ENCODE measurements around the gene PHACTR1. TPM values are rescaled to one million over a fixed set of nuclear protein-coding genes. Genes with fewer than 3 reads are reported as not detected.

Gene PHACTR1
- polyA plus RNA-seq, 3 donors: 6.1 to 26.9 (median 7.6) TPM

- Histone ChIP-seq H3K9ac (ENCODE audit: insufficient read depth, low read length, poor library complexity, severe bottlenecking) (no peak overlapping the region), H3K36me3 (replicated peaks in 1 of 2; ENCODE audit: control insufficient read depth in 1 of 2, insufficient read depth in 2 of 2, low read length in 2 of 2) (no peaks in the 10 kb centered on the region), H2AFZ (ENCODE audit: insufficient read depth, low read depth, low read length, poor library complexity, severe bottlenecking) (no peak overlapping the region), H3K9me3 (replicated peaks in 1 of 2; ENCODE audit: control insufficient read depth in 1 of 2, insufficient read depth in 1 of 2, low read length in 2 of 2) (no peaks in the 10 kb centered on the region), H4K20me1 (ENCODE audit: insufficient read depth, low read length) (no peaks in the 10 kb centered on the region), H3K27ac (ENCODE audit: low read depth in 1 of 2, low read length in 2 of 2) (no peak overlapping the region), H3K4me3 (replicated peaks in 1 of 3; ENCODE audit: low read depth in 2 of 3, low read length in 3 of 3) (no peak overlapping the region), H3K79me2 (ENCODE audit: insufficient read depth, low read length) (no peaks in the 10 kb centered on the region), H3K27me3 (ENCODE audit: control insufficient read depth in 2 of 2, insufficient read depth in 2 of 2, low read length in 2 of 2) (no peaks in the 10 kb centered on the region), H3K4me2 (replicated peaks; ENCODE audit: extremely low read depth, low read length, poor library complexity, severe bottlenecking) (no peak overlapping the region), H3K4me1 (ENCODE audit: control insufficient read depth in 1 of 2, insufficient read depth in 2 of 2, low read length in 2 of 2) (peaks cover 0 to 3% of the 10 kb centered on the region in 2 donors)
- intact Hi-C loops (cut with micrococcal nuclease): no loop called here
- H3K27ac Mint-ChIP-seq: no peak overlapping the region
- 100% methylated on average over 1 of the region's 2 CpGs for WGBS (ENCODE audit: insufficient coverage)
- peaks cover 16% of the 10 kb centered on the region for H3K4me1 Mint-ChIP-seq
- TF ChIP-seq CTCF (IDR thresholded peaks at IDR 0.05): no peak
- no peak overlapping the region for H3K4me3 Mint-ChIP-seq
- H3K9me3 Mint-ChIP-seq: no peaks in the 10 kb centered on the region
- no peaks in the 10 kb centered on the region for H3K36me3 Mint-ChIP-seq
- no peak for DNase-seq
- H3K27me3 Mint-ChIP-seq (ENCODE audit: low read depth in 3 of 3): no peaks in the 10 kb centered on the region
Observed at GRCh38 chr6:13024616-13025015, 308.0 kb downstream of the PHACTR1 start.

- no peak overlapping the region for H3K4me3 ChIP-seq (replicated peaks in 1 of 3; ENCODE audit: low read depth in 2 of 3, low read length in 3 of 3)
- no peaks in the 10 kb centered on the region for H3K9me3 ChIP-seq (replicated peaks in 1 of 2; ENCODE audit: control insufficient read depth in 1 of 2, insufficient read depth in 1 of 2, low read length in 2 of 2)
- no peak overlapping the region for H3K9ac ChIP-seq (ENCODE audit: insufficient read depth, low read length, poor library complexity, severe bottlenecking)
- H3K27ac ChIP-seq (ENCODE audit: low read depth in 1 of 2, low read length in 2 of 2): no peak overlapping the region
- Mint-ChIP-seq H3K27me3 (ENCODE audit: low read depth in 3 of 3) (no peaks in the 10 kb centered on the region), H3K4me3 (no peak overlapping the region), H3K36me3 (no peaks in the 10 kb centered on the region), H3K4me1 (peaks cover 16% of the 10 kb centered on the region), H3K27ac (no peak overlapping the region), H3K9me3 (no peaks in the 10 kb centered on the region)
- no peaks in the 10 kb centered on the region for H3K36me3 ChIP-seq (replicated peaks in 1 of 2; ENCODE audit: control insufficient read depth in 1 of 2, insufficient read depth in 2 of 2, low read length in 2 of 2)
- no peak for DNase-seq
- no peaks in the 10 kb centered on the region for H3K27me3 ChIP-seq (ENCODE audit: control insufficient read depth in 2 of 2, insufficient read depth in 2 of 2, low read length in 2 of 2)
- H3K4me1 ChIP-seq (ENCODE audit: control insufficient read depth in 1 of 2, insufficient read depth in 2 of 2, low read length in 2 of 2): peaks cover 0 to 3% of the 10 kb centered on the region in 2 donors
- no peaks in the 10 kb centered on the region for H3K79me2 ChIP-seq (ENCODE audit: insufficient read depth, low read length)
- no peaks in the 10 kb centered on the region for H4K20me1 ChIP-seq (ENCODE audit: insufficient read depth, low read length)
- no peak overlapping the region for H3K4me2 ChIP-seq (replicated peaks; ENCODE audit: extremely low read depth, low read length, poor library complexity, severe bottlenecking)
- H2AFZ ChIP-seq (ENCODE audit: insufficient read depth, low read depth, low read length, poor library complexity, severe bottlenecking): no peak overlapping the region
- no CpG with 5 or more reads among the region's 5 CpGs for WGBS (ENCODE audit: insufficient coverage)
- intact Hi-C loops (cut with micrococcal nuclease): no loop called here
- TF ChIP-seq CTCF (IDR thresholded peaks at IDR 0.05): no peak
Observed at GRCh38 chr6:13025893-13026499, 309.4 kb downstream of the PHACTR1 start.

All from CD14-positive monocyte (primary cell).